ENCODE results near the gene ALDH18A1. TPM values are rescaled to one million over a fixed set of nuclear protein-coding genes. Genes with fewer than 3 reads are reported as not detected.
"Not testable (repeated sequence)": the region's sequence is repeated elsewhere in the genome, so short reads cannot be mapped to it uniquely, and the experiment has no call there.

The ALDH18A1 gene
- total RNA-seq, 1 donor from 2014 or later: 172 TPM

DNA sequence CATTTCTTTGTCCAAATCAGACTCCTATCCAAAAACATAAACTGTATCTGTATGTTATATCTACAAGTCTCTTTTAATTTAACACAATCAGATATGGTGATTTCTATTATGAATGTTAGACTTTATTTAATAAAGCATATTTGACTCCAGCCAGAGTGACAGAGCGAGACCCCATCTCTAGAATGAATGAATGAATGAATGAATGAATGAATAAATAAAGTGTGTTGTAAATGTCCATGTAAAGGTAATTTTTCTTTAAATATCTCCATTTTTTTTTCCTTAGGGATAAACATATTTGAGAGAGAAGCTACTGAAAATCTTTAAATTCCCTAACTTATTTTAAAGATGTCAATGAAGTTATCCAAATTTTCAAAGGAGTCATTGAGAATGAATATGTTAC, 18.1 kb upstream of the ALDH18A1 start:
- TF ChIP-seq, protein P1, sequence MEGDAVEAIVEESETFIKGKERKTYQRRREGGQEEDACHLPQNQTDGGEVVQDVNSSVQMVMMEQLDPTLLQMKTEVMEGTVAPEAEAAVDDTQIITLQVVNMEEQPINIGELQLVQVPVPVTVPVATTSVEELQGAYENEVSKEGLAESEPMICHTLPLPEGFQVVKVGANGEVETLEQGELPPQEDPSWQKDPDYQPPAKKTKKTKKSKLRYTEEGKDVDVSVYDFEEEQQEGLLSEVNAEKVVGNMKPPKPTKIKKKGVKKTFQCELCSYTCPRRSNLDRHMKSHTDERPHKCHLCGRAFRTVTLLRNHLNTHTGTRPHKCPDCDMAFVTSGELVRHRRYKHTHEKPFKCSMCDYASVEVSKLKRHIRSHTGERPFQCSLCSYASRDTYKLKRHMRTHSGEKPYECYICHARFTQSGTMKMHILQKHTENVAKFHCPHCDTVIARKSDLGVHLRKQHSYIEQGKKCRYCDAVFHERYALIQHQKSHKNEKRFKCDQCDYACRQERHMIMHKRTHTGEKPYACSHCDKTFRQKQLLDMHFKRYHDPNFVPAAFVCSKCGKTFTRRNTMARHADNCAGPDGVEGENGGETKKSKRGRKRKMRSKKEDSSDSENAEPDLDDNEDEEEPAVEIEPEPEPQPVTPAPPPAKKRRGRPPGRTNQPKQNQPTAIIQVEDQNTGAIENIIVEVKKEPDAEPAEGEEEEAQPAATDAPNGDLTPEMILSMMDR (conservative IDR thresholded peaks at IDR 0.05): no peak
- DNase-seq (ENCODE audit: low read depth, low spot score): no peak
- Mint-ChIP-seq H3K4me3 (no peak overlapping the region), H3K27me3 (ENCODE audit: low read depth) (no peaks in the 10 kb centered on the region), H3K27ac (ENCODE audit: unreplicated experiment) (no peak overlapping the region), H3K9me3 (no peaks in the 10 kb centered on the region), H3K4me1 (no peaks in the 10 kb centered on the region), H3K36me3 (ENCODE audit: low read depth) (peaks cover 7% of the 10 kb centered on the region)

DNA sequence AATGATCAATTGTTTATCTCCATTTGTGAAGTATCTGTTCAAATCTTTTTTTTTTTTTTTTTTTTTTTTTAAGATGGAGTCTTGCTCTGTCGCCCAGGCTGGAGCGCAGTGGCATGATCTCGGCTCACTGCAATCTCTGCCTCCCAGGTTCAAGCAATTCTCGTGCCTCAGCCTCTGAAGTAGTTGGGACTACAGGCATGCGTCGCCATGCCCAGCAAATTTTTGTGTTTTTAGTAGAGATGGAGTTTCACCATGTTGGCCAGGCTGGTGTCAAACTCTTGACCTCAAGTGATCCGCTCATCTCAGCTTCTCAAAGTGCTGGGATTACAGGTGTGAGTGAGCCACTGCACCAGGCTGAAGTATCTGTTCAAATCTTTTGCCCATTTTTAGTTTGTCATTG, 16.1 kb upstream of the ALDH18A1 start:
- H3K4me3 Mint-ChIP-seq; H3K4me1 Mint-ChIP-seq; H3K27ac Mint-ChIP-seq (ENCODE audit: unreplicated experiment); DNase-seq (ENCODE audit: low read depth, low spot score); H3K9me3 Mint-ChIP-seq; H3K27me3 Mint-ChIP-seq (ENCODE audit: low read depth): not testable (repeated sequence)
- H3K36me3 Mint-ChIP-seq (ENCODE audit: low read depth): peaks cover 18% of the 10 kb centered on the region

DNA sequence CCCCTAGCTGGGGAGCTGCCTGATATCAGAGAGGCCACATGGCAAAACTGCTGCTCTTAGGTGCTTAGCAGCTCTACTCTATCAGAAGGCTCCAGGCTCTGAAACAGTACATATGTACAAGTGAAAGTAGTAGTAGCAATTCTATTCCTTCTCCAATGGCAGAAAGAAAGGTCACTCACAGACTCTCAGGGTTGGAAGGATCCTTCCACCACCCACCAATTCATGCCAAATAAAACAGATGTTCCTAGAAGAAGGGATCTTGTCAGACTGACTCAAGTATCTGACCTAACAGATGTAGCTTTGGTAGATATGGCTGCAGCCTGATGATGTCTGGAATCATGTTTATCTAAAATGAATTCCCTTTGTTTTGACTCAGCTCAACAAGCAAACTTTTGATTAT, 8.0 kb upstream of the ALDH18A1 start:
- no peaks in the 10 kb centered on the region for H3K4me1 Mint-ChIP-seq
- TF ChIP-seq, protein P1 (conservative IDR thresholded peaks at IDR 0.05): no peak
- no peak for DNase-seq (ENCODE audit: low read depth, low spot score)
- H3K9me3 Mint-ChIP-seq: no peaks in the 10 kb centered on the region
- H3K27ac Mint-ChIP-seq (ENCODE audit: unreplicated experiment): no peak overlapping the region
- no peak overlapping the region for H3K4me3 Mint-ChIP-seq
- H3K27me3 Mint-ChIP-seq (ENCODE audit: low read depth): no peaks in the 10 kb centered on the region
- H3K36me3 Mint-ChIP-seq (ENCODE audit: low read depth): peaks cover 15% of the 10 kb centered on the region

DNA sequence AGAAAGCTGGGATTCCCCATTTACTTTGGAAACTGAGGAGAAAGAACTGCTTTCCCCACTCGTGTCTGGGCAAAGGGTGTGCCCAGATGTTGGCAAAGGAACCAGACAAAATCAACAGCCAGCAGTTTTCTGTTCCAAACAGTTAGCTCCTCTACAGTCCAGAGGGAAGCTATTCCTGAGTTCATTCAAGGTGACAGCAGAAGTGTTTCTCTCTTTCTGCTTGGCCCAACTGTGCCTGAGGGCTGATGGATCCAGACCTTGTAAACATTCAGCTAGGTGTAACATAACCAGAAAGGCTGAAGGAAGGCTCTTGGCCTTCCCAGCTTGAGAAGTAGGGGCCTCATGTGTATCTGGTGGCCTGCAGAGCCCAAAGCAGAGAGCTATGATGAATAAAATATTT, 7.0 kb upstream of the ALDH18A1 start:
- H3K4me1 Mint-ChIP-seq: no peaks in the 10 kb centered on the region
- no peak for DNase-seq (ENCODE audit: low read depth, low spot score)
- no peak overlapping the region for H3K27ac Mint-ChIP-seq (ENCODE audit: unreplicated experiment)
- H3K4me3 Mint-ChIP-seq: no peak overlapping the region
- TF ChIP-seq, protein P1 (conservative IDR thresholded peaks at IDR 0.05): no peak
- H3K27me3 Mint-ChIP-seq (ENCODE audit: low read depth): no peaks in the 10 kb centered on the region
- H3K9me3 Mint-ChIP-seq: no peaks in the 10 kb centered on the region
- H3K36me3 Mint-ChIP-seq (ENCODE audit: low read depth): peaks cover 9% of the 10 kb centered on the region

DNA sequence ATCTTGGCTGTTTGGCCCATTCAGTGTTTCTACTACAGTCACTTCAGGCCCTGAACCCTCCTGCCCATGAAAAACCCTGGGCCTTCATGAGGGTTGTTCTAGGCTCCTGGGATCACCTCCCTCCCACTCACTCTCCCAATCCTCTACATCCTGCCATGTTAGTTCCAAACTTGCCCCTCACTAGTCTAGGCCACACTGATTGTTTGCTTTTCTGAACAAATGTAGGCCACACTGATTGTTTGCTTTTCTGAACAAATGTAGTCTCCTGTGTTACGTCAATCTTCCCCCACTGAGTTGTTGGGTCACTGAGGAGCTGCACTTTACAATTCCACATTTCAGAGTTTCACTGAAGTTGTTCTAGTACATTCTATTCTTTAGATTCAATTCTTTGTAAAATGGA, 5.3 kb upstream of the ALDH18A1 start:
- no peak overlapping the region for H3K27ac Mint-ChIP-seq (ENCODE audit: unreplicated experiment)
- H3K36me3 Mint-ChIP-seq (ENCODE audit: low read depth): peaks cover 5% of the 10 kb centered on the region
- H3K27me3 Mint-ChIP-seq (ENCODE audit: low read depth): no peaks in the 10 kb centered on the region
- H3K4me3 Mint-ChIP-seq: no peak overlapping the region
- no peak for DNase-seq (ENCODE audit: low read depth, low spot score)
- TF ChIP-seq, protein P1 (conservative IDR thresholded peaks at IDR 0.05): no peak
- H3K4me1 Mint-ChIP-seq: peaks cover 3% of the 10 kb centered on the region
- H3K9me3 Mint-ChIP-seq: no peaks in the 10 kb centered on the region

DNA sequence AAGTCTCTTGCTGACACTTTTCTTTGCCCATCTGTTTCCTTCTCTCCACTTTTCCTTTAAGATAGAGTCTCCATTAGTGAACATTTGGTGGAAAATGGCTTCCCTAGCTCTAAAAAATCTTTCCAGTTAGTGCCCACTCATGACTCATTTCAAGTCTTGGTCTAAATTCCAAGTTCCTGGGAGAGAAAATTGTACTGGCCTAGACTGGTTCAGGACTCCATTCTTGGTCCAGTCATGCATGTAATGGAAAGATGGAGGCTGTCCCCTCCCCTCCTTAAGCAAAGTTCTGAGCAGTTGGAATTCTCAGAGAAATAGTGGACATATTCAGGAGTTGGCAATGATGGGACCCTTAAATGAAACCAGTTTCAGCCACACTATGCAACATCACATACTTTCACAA, 3.8 kb upstream of the ALDH18A1 start:
- no peak for DNase-seq (ENCODE audit: low read depth, low spot score)
- H3K9me3 Mint-ChIP-seq: no peaks in the 10 kb centered on the region
- H3K4me3 Mint-ChIP-seq: no peak overlapping the region
- peaks cover 11% of the 10 kb centered on the region for H3K4me1 Mint-ChIP-seq
- H3K36me3 Mint-ChIP-seq (ENCODE audit: low read depth): peaks cover 5% of the 10 kb centered on the region
- no peaks in the 10 kb centered on the region for H3K27me3 Mint-ChIP-seq (ENCODE audit: low read depth)
- H3K27ac Mint-ChIP-seq (ENCODE audit: unreplicated experiment): no peak overlapping the region
- TF ChIP-seq, protein P1 (conservative IDR thresholded peaks at IDR 0.05): no peak
